ENCODE data around the gene SLC29A4. TPM values are rescaled to one million over a fixed set of nuclear protein-coding genes. Genes with fewer than 3 reads are reported as not detected.

SLC29A4 gene
- total and polyA plus RNA-seq, 2 of the 8 experiments (the other 6 are each of a cell fraction or from before 2014, with no cell fraction given): 6.9 to 15.1 TPM

GRCh38 chr7:5294169-5294987, 11.6 kb downstream of the SLC29A4 start (continued):
- TF ChIP-seq CHD7 (IDR thresholded peaks at IDR 0.05; ENCODE audit: insufficient replicate concordance, low read length) (no peak), EP300 (IDR thresholded peaks at IDR 0.05; ENCODE audit: borderline replicate concordance in 1 of 2, low read depth in 2 of 2, low read length in 2 of 2) (no peak), JUN (IDR thresholded peaks at IDR 0.05; ENCODE audit: low read depth, low read length) (no peak), CREB1 (IDR thresholded peaks at IDR 0.05) (no peak), NANOG (IDR thresholded peaks at IDR 0.05; ENCODE audit: insufficient read depth, low read depth, low read length, poor library complexity, severe bottlenecking) (no peak), SIN3A (conservative IDR thresholded peaks at IDR 0.05 in 1 of 2, IDR thresholded peaks at IDR 0.05 in 1 of 2; ENCODE audit: low read depth in 1 of 2, low read length in 2 of 2) (no peak), POLR2AphosphoS5 (IDR thresholded peaks at IDR 0.05; ENCODE audit: low read depth, low read length) (no peak), NRF1 (IDR thresholded peaks at IDR 0.05; ENCODE audit: low read depth, low read length) (no peak)
